Stimulated activated CD8-positive, alpha-beta memory T cell treated with anti-CD3 and anti-CD28 coated beads, Interleukin-12 subunit alpha, Interleukin-12 subunit beta, amount 100 ng/mL, for 4 hours (primary cell): ENCODE results near the gene GABPB1.

ENCODE experiments used
- DNase-seq: peaks from one replicate; pipeline ENCODE4 v3.0.0-alpha.2; 2020; ENCODE audit warnings: low read depth

Gene GABPB1

GRCh38 chr15:50344006-50344464, 11.0 kb downstream of the GABPB1 start:
- no peak for DNase-seq

GRCh38 chr15:50341616-50342136, 13.3 kb downstream of the GABPB1 start:
- DNase-seq: no peak

GRCh38 chr15:50340416-50340815, 14.6 kb downstream of the GABPB1 start:
- DNase-seq: no peak

- DNase-seq: no peak
These were observed 15.3 kb downstream of the GABPB1 start for GRCh38 chr15:50339717-50340116.

- no peak for DNase-seq
These were observed 19.7 kb downstream of the GABPB1 start for GRCh38 chr15:50335251-50335650.

GRCh38 chr15:50333229-50333628, 21.8 kb downstream of the GABPB1 start:
- DNase-seq: no peak

GRCh38 chr15:50330921-50331320, 24.1 kb downstream of the GABPB1 start:
- DNase-seq: no peak

DNA sequence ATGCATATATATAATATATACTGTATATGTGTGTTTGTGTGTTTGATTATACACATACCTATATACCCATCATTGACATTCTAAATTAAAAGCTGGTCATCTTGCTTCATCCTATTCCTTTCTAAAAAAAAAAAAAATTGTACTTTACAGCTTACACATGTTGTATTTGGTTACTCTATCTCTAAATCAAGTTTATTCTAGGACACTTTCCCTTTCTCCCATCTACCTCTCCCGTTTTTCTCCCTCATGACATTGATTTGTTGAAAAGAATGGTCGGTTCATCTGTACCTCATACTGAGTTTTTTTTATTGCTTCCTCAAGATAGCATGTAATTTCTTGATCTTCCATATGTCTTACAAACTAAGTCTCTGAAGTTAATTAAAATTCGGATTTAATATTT, 26.9 kb downstream of the GABPB1 start:
- no peak for DNase-seq

DNA sequence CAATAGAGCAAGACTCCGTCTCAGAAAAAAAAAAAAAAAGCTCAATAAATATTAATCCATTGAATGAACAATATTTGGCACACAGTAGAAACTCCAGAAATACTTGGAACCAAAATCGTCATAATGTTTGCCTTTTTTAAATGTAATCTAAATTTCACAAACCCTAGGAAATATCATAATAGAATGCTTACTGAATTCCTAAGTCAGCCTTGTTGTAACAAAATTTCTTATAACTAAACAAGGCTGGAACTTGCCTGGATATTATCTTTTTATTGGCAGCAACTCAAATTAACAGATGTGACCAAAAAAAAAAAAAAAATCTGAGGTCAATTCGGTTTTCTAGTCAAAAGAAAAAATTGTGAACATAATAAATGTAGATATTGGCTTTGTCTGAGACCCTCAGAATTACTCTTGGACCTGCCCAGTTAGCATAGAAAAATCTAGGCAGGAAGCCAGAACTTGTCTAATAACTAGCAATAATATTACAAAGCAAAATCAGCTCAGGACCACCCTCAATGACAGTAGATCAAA, 33.3 kb downstream of the GABPB1 start:
- DNase-seq: no peak

DNA sequence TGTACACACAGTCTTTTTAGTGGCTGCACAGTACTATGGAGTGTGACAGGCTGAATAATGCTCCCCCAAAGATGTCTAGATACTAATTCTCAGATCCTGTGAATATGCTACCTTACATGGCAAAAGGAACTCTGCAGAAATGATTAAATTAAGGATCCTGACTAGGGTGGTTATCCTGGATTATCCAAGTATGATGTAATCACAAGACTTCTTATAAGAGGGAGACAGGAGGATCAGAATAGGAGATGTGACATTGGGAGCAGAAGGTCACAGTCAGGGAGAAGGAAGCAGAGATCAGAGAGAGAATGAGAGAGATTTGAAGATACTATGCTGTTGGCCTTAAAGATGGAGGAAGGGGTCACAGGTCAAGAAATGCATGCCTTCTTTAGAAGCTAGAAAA, 34.5 kb downstream of the GABPB1 start:
- DNase-seq: no peak

GRCh38 chr15:50318697-50319096, 36.3 kb downstream of the GABPB1 start:
- DNase-seq: no peak

- DNase-seq: no peak
These were observed 39.0 kb downstream of the GABPB1 start for GRCh38 chr15:50315814-50316630.

DNA sequence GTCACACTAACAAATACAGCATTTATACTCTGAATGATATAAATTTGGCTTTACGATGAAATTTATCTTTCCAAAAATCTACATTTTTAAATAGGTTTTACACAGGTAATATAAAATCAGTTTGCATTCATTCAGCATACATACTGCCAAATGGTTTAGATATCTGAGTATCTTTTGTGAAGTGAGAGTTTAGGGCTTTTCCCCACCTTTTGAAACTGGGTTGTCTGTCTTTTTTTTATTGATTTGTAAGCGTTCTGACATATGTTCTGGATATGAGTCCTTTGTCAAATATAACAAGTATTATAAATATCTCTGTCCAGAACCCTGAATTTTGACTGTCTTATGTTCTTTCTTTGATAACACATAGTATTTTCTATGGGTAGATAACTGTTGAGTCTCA, 42.4 kb downstream of the GABPB1 start:
- no peak for DNase-seq

DNA sequence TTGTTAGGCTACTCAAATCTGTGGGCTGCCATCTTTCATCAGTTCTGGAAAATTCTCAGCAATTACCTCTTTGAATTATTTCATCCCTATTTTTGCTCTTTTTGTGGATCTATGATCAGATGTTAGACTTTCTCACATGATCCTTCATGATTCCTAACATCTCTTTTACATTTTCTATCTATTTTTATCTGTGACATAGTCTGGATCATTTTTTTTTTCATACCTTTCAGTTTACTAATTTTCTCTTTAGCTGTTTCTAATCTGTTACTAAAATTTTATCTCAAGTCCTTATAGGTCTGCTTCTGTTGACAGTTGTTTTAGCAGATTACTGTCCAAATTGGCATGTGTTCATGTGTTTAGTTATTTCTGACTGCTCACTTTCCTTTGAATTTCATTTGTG, 47.2 kb downstream of the GABPB1 start:
- DNase-seq: no peak

- DNase-seq: no peak
These were observed 50.2 kb downstream of the GABPB1 start for GRCh38 chr15:50304836-50305235.

- no peak for DNase-seq
These were observed 52.4 kb downstream of the GABPB1 start for GRCh38 chr15:50302581-50302980.

DNA sequence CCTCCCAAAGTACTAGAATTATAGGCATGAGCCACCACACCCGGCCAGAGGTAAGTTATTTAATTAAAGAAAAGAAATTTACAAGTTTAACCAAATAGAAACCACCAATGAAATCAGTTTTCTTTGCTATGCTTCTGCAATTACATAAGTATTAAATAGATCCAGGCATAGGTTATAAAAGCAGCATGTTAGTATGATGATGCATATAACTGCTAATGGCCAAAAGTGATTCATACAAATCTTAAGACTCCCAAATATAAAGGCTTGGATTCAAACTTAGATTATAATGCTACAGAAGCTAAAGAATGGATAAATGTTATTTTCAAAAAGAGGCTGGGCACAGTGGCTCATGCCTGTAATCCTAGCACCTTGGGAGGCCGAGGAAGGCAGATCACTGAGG, 56.7 kb downstream of the GABPB1 start:
- no peak for DNase-seq

GRCh38 chr15:50295966-50296365, 59.0 kb downstream of the GABPB1 start:
- DNase-seq: no peak

DNA sequence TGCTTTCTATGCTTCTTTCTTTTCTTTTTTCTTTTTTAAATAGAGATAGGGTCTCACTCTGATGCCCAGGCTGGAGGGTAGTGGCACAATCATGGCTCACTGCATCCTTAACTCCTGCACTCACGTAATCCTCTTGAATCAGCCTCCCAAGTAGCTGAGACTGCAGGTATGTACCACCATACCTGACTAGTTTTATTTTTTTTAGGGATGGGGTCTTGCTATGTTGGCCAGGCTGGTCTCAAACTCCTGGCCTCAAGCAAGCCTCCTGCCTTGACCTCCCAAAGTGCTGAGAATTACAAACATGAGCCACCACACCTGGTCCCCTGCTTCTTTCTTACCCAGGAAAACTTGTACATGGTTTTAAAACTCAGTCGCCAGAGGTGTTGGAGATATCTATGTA, 65.2 kb downstream of the GABPB1 start:
- no peak for DNase-seq

DNA sequence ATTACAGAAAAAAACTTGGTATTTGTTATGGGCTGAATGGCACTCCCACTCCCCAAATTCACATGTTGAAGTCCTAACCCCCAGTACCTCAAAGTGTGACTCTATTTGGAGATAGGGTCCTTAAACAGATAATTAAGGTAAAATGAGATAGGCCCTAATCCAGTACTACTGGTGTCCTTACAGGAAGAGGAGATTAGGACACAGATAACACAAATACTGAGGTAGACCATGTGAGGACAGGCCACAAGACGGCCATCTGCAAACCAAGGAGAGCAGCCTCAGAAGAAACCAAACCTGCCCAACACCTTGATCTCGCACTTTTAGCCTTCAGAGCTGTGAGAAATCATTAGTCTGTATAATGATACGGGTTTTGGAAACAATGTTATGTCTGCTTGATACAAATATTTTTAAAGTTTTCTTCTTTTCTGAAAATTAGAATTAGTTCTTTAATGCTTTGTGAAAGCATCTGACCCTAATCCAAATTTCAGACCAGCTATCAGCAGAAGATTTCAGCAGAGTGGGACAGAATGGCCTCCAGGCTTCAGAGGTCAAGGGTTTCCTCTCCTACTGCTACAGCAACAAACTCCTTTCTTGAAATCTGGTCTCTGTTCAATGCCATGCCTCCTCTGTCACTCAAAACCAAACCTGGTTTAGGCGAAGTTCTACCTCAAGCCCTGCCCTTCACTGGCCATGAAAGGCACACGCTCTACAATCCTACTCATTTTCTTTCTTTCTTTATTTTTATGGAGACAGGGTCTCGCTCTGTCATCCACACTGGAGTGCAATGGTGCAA, 67.5 kb downstream of the GABPB1 start:
- no peak for DNase-seq

DNA sequence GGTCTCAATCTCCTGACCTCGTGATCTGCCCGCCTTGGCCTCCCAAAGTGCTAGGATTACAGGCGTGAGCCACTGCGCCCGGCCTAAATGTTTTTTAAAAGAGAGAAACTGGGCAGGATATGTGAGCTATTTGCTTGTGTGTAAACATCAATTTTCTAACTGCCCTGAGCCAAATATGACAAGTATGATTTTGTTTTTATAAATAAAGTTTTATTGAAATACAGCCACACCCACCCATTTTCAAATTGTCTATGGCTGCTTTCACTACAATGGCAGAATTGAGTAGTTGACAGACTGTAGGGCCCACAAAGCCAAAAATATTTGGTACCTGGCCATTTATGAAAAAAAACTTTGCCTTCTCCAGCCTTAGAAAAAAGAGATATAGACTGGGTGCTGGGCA, 73.6 kb downstream of the GABPB1 start:
- DNase-seq: no peak

DNA sequence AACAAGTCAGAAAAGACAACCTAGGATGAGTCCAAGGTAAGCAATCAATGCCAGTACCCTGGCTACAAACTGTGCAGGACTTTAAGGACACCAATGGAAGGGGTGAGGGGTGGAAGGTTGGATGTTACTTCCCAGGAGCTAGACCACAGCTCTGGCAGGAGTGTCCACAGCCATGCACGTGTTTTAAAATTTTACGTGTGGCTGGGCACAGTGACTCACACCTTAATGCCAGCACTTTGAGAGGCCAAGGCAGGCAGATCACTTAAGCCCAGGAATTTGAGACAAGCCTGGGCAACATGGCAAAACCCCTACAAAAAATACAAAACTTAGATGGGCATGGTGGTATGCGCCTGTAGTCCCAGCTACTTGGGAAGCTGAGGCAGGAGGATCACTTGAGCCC, 74.7 kb downstream of the GABPB1 start:
- no peak for DNase-seq

- DNase-seq: no peak
These were observed 76.5 kb downstream of the GABPB1 start for GRCh38 chr15:50278496-50278895.
